Skin epidermis (tissue), 12 donors: ENCODE data around the gene TBC1D16.

Experiments
- H3K27ac ChIP-seq, 21 experiments: fragments of 200-600 bp; sonication (generic) in 11 of 21; one replicate each; pipeline ENCODE4 v1.5.0; 2020; ENCODE audit warnings: mild to moderate bottlenecking in 3 of 21, inconsistent platforms in 2 of 21, moderate library complexity in 2 of 21
- H3K4me3 ChIP-seq, 7 experiments: fragments of 200-600 bp; sonication (generic) in 2 of 7; one replicate each; pipeline ENCODE4 v1.5.0; 2020; ENCODE audit warnings: inconsistent platforms in 2 of 7, mild to moderate bottlenecking in 2 of 7, moderate library complexity in 1 of 7

TBC1D16 gene

DNA sequence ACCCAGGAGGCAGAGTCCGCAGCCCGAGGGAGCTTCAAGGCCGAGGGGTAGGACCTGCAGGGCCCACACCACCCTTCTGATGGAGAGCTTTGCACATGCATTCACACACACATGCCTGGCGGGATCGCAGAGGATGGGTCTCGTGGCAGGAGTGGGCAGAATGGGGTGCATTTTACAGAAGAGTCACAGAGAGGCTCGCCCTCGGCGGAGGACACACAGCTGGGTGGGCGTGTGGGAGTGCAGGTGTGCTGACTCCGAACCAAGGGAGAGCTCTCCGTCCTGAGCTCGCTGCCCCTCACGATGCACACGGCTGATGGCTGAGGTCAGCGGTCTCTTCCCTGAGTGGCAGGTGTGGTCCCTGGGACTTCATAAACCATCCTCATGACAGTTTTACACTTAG, 99.6 kb downstream of the TBC1D16 start:
- H3K4me3 ChIP-seq: no peak overlapping the region
- H3K27ac ChIP-seq: no peak overlapping the region

GRCh38 chr17:79935197-79935885, 100.3 kb downstream of the TBC1D16 start:
- Histone ChIP-seq H3K27ac (no peak overlapping the region), H3K4me3 (no peak overlapping the region)

GRCh38 chr17:79934653-79934970, 101.1 kb downstream of the TBC1D16 start:
- no peak overlapping the region for H3K27ac ChIP-seq

DNA sequence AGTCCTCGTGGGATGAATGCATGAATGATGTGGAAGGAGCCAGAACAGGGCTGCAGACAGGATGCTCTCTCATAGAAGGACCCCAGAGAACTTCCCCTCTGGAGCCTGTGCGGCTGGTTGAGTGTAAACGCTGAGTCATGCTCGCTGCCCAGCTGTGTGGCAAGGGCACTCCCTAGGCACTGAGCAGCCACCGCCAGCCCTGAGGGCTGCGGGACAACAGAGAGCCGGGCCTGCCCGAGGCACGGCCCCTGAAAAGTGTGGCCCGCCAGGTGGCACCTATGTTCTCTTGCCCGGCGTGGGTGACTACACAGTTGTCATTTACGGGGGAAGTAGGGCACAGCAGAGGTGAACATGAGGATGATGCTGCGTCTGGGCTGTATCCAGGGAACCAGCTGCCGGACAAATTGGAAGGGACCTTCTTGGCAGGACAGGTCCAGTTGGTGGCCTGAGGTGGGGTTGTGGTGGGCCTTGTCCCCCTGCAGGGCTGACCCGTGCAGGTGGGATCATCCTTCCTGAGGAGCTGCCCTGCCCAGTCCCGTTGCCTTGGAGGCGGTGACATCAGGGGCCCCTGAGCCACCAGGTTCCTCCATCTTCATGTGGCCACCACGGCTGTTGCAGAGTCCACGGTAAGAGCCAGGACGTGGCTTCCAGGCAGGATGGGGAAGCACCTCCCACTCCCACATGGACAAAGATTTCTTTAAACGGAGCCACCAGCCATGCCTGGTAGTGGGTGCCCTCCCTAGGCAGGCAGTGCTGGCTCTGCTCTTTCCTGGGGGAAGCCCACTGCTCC, 101.6 kb downstream of the TBC1D16 start:
- Histone ChIP-seq H3K4me3 (no peak overlapping the region), H3K27ac (no peak overlapping the region)

More at GRCh38 chr17:79934653-79934970, 101.1 kb downstream of the TBC1D16 start:
- no peak overlapping the region for H3K4me3 ChIP-seq

DNA sequence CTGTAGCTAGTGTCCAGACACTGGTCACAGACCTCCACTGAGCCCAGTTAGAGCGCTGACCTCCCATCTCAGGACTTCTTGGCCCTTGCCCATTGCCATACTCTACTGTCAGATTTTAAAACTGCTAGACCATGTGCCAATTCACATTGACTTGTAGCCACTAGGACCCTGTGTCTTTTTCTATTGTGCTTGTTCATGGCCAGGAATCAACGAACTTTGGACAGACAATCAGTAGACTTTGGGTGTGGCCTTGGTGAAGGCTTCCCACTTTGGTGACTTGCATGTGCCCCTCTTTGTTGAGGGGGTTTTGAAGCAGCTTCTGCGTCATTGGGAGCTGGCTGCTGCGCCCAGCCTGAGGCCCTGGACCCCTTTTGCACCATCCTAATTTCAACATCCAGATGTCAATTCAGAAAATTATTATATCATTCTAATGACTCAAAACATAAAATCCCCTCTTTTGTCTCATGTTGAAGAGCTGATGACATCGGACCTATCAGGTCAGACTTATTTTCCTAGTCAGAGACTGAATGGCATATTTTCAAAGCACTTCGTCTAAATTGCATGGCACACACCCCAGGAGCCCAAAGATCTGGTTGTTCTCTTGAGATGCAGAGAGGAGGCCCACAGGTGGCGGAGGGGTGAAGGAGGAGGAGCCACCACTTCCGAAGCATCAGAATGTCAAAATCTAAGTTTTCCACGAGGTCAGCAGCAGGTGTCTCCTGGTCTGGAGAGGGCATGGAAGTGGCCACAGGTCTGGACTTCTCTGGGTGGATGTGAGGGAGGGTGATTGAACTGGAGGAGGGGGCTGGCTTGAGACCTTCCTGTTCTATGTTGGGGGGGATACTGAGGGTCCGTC, 103.0 kb downstream of the TBC1D16 start:
- H3K4me3 ChIP-seq: no peak overlapping the region
- H3K27ac ChIP-seq: no peak overlapping the region

- Histone ChIP-seq H3K27ac (no peak overlapping the region), H3K4me3 (no peak overlapping the region)
These were observed 103.8 kb downstream of the TBC1D16 start for GRCh38 chr17:79931817-79932309.

- Histone ChIP-seq H3K4me3 (no peak overlapping the region), H3K27ac (no peak overlapping the region)
These were observed 104.5 kb downstream of the TBC1D16 start for GRCh38 chr17:79930877-79931816.

DNA sequence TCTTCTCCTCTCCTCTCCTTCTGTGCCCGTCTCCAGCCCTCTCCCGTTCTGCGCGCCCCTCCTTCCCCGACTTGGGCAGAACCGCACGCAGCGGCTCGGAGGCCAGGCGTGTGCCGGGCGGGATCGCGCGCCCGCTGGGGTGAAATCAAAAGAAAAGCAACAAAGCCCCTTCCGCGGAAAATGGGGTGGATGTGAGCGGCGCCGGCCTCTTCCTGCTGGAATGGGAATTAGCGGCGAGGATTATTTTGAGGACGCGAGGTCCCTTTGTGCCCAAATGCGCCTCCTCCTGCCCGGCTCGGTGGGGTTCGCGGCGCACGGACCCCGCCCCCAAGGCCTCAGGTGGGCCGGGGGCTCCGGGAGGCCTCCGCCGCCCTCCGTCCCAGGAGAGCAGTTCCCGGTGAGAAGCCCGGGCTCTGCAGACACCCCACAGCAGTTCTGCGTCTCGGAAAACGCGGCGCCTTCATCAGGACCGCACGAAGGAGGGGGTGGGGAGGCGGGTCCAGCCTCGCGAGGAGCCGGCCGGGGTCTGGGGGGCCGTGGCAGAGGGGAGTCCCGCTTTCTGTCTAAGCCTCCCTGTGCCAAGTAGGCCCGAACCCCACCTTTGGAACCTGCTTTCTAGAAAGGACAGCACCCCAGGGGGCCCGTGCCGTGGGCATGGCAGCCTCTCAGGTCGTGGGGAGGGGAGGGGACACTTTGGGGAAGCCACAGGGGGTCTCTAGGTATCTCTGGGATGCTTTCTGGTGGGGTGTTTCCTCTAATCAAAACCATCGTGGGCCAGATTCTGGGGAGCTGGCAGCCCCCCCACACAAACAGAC, 105.4 kb downstream of the TBC1D16 start:
- Histone ChIP-seq H3K4me3 (peak overlapping the region in 2 of 7 experiments; percentile 1 to 16), H3K27ac (no peak overlapping the region)

DNA sequence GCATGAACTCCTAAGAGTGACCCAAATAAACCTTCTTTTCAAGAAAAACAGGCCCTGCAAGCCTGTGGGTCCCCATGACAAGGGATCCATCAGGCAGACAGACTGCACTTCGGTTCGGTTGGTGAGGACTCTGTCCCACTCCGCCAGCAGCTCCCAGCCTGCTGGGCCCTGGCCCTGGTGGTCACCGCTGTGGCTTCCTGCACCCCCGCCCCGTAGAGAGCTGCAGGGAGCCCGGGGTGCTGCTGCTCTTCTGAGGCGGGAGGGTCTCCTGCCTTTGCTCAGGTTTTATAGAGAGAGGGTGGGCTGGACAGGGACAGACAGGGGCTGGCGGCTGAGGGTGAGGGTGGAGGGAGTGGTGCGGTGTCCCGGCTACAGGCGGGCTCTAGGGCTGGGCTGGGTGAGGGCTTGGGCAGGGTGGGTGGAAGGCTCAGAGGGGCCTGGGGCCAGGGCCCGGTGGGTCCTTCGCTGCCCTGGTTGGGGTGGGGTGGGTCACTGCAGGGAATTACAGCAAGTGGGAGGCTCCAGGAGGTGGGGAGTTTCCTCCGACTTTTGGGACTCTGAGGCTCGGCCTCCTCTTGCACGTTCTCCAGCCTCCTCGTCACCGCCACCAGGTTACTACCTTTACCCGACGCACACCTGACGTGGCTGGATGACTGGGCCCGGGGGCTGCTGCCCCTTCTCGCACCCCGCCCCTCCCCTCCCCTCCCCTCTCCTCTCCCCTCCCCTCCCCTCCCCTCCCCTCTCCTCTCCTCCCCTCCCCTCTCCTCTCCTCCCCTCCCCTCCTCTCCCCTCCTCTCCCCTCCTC, 106.2 kb downstream of the TBC1D16 start:
- H3K4me3 ChIP-seq: no peak overlapping the region

DNA sequence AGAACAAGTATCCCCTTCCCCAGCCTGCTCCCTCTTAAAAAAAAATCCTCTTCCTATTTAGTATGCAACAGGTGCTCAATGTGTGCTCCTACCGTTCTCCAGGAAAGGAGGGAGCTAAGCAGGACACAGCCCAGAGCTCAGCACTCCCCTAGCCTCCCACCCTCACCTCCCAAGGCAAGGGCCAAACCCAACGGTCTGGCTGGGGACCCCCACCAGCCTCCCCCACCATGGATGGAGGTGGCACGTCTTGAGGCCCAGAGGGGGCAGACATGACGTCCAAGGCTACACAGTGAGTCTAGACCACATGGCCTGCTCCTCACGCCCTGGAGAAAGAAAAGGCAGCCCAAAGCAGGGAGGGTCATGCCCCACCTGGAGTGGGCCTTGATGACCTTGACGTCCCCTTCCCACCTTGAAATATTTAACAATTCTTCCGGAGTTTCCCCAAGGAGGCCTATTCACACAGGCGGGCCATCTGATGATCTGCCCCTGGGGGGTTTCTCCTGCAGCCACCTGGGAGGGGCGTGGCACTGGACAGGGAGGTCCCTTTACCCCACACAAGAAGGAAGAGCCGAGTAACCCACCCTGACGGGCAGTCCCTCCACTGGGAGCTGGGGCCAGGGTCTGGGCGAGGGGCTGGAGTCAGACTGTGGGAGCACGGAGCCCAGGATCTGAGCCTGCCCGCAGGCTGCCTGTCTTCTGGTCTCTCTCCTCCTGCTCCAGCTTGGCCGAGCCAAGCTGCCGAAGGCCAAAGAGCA, 107.0 kb downstream of the TBC1D16 start:
- H3K27ac ChIP-seq: no peak overlapping the region
- no peak overlapping the region for H3K4me3 ChIP-seq

More for the DNA sequence above, 106.2 kb downstream of the TBC1D16 start:
- H3K27ac ChIP-seq: no peak overlapping the region

- no peak overlapping the region for H3K27ac ChIP-seq
These were observed 107.8 kb downstream of the TBC1D16 start for GRCh38 chr17:79927688-79928501.

DNA sequence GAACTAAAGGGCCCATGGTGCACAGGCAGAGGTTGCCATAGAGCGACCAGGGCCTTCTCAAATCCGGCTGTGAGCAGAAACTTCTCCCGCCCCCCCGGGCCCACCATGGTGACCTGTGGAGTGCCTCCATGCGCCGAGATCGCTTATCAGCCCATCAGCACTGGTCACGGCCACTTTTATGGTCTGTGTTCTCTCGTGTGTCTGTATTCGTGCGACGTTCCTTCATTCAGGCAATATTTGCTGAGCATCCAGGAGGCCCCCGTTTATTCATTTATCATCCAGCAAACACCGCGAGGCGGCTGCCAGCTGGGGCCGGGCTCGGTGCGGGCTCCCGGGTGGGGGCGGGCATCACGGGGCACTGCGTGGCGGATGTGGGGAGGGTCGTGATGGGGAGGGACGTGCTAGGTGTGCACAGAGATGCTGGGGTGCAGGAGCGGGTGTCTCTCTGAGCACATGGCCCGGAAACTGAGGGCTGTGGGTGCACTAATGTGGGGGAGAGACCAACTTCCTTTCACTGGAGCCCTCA, 108.5 kb downstream of the TBC1D16 start:
- H3K27ac ChIP-seq: no peak overlapping the region
- no peak overlapping the region for H3K4me3 ChIP-seq

More at GRCh38 chr17:79927688-79928501, 107.8 kb downstream of the TBC1D16 start:
- H3K4me3 ChIP-seq: no peak overlapping the region

DNA sequence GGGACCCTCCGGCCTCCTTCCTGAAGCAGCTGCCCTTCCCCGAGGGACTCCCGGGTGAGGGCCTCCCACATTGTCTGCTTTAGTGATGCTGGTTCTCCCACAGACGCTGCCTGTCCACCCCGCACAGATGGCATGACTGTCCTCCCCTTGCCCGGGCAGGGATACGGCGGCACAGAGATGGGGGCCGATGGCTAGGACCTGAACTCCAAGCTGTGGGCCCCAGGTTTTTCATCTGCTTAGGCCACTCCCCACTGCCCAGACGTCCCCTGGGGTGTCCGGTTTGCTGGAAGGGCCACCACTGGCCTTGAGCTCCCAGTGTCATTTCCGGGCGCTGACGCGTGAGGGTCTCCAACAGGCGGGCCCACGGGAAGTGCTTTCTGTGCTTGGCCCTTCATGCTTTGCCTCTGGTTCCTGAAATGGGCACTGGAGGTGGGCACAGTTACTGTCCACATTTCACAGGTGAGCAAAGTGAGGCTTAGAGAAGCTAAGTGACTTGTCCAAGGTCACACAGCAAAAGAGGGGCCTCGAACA, 109.0 kb downstream of the TBC1D16 start:
- no peak overlapping the region for H3K27ac ChIP-seq

DNA sequence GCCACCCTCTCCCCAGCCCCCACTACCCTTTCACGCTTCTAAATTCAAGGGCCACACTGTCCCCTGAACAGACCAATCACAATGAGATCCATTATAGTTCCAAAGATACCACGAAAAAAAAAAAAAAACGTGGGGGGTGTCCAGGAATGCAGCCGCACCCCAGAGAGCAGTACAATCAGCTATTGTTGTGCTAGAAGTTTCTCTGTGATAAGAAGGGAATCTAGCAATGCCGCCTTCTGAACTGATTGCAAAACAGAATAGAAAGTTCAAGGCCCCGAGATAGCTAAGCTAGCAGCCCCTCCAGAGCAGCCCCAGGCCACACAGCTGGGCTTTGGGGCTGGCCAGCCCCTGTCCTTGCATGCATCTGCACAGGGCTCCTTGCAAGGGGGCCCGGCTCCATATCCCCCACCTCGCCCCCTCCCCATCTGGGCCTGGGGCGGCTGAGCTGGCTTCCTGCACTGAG, 109.5 kb downstream of the TBC1D16 start:
- Histone ChIP-seq H3K4me3 (no peak overlapping the region), H3K27ac (no peak overlapping the region)

More for the DNA sequence above, 109.0 kb downstream of the TBC1D16 start:
- no peak overlapping the region for H3K4me3 ChIP-seq

- no peak overlapping the region for H3K27ac ChIP-seq
- H3K4me3 ChIP-seq: no peak overlapping the region
These were observed 110.3 kb downstream of the TBC1D16 start for GRCh38 chr17:79925242-79925957.
